HepG2 (cell line): ENCODE measurements around the gene LIPC. TPM values are rescaled to one million over a fixed set of nuclear protein-coding genes. Genes with fewer than 3 reads are reported as not detected.

Experiments used
- CBFB ChIP-seq: sonication (generic); formaldehyde crosslinking; IDR thresholded peaks from 2 replicates; pipeline ENCODE4 v1.4.0; 2020; ENCODE audit warnings: missing genetic modification reagents
- GATAD2A ChIP-seq: IDR thresholded peaks from 2 replicates; pipeline ENCODE4 v1.6.1; 2016
- GPN1 ChIP-seq: sonication (generic); formaldehyde crosslinking; IDR thresholded peaks from 2 replicates; pipeline ENCODE4 v1.5.1; 2020; ENCODE audit warnings: missing genetic modification reagents, borderline replicate concordance
- IKZF1 ChIP-seq: fragments of 450-650 bp; IDR thresholded peaks from 2 replicates; pipeline ENCODE4 v1.7.1; 2016
- ISL2 ChIP-seq: sonication (generic); formaldehyde crosslinking; IDR thresholded peaks from 2 replicates; pipeline ENCODE4 v1.5.0; 2020; ENCODE audit warnings: missing genetic modification reagents
- RAD21 ChIP-seq: fragments of 450-650 bp; formaldehyde crosslinking; IDR thresholded peaks from 2 replicates; pipeline ENCODE4 v1.5.0; 2020; ENCODE audit warnings: mild to moderate bottlenecking
- SNAPC2 ChIP-seq: sonication (generic); formaldehyde crosslinking; IDR thresholded peaks from 2 replicates; pipeline ENCODE4 v1.8.1; 2022; ENCODE audit warnings: mild to moderate bottlenecking, missing genetic modification reagents
- SOX13 ChIP-seq, 3 experiments: fragments of 450-650 bp in 1 of 3; sonication (generic) in 1 of 3; formaldehyde crosslinking in 1 of 3; IDR thresholded peaks in 2 of 3; conservative IDR thresholded peaks in 1 of 3; 2 replicates each; pipeline versions ENCODE4 v1.5.0 to v1.6.1; 2016 to 2020; ENCODE audit warnings: antibody characterized with exemption in 1 of 3, mild to moderate bottlenecking in 1 of 3, missing compliant biosample characterization in 1 of 3, missing genetic modification reagents in 1 of 3, moderate library complexity in 1 of 3
- ZEB1 ChIP-seq: IDR thresholded peaks from 2 replicates; pipeline ENCODE4 v1.6.1; 2012; ENCODE audit warnings: mild to moderate bottlenecking, low read depth, inconsistent platforms; ENCODE audit not compliant: insufficient replicate concordance
- ZFYVE20 ChIP-seq: sonication (generic); formaldehyde crosslinking; IDR thresholded peaks from 2 replicates; pipeline ENCODE4 v1.8.0; 2023; ENCODE audit warnings: low read depth, mild to moderate bottlenecking, moderate library complexity, missing genetic modification reagents, borderline replicate concordance
- ZNF20 ChIP-seq: sonication (generic); formaldehyde crosslinking; IDR thresholded peaks from 2 replicates; pipeline ENCODE4 v1.4.0; 2020; ENCODE audit warnings: mild to moderate bottlenecking, moderate library complexity, missing genetic modification reagents
- ZNF33B ChIP-seq: sonication (generic); formaldehyde crosslinking; IDR thresholded peaks from 2 replicates; pipeline ENCODE4 v1.5.1; 2020; ENCODE audit warnings: mild to moderate bottlenecking, missing genetic modification reagents
- ZNF670 ChIP-seq: sonication (generic); formaldehyde crosslinking; IDR thresholded peaks from 2 replicates; pipeline ENCODE4 v1.8.0; 2022; ENCODE audit warnings: mild to moderate bottlenecking, missing genetic modification reagents, borderline replicate concordance
- ZNF777 ChIP-seq: sonication (generic); formaldehyde crosslinking; IDR thresholded peaks from 2 replicates; pipeline ENCODE4 v1.4.0; 2020; ENCODE audit warnings: missing genetic modification reagents
- polyA plus RNA-seq, 8 experiments: library from polyadenylated mRNA; depleted of rRNA in 3 of 8; stranded (reverse) in 7 of 8; unstranded in 1 of 8; fragments of >200 nt; fragmentation: Illumina TruSeq in 4 of 8; extraction: Trizol in 4 of 8; gene quantifications; 2 replicates each; pipeline versions ENCODE4 v1.2.1 to v1.2.3, GENCODE V29; 2011 to 2016; ENCODE audit warnings: low read depth in 4 of 8, missing spikeins in 1 of 8, mixed read lengths in 1 of 8; ENCODE audit not compliant: insufficient read depth in 1 of 8
- total RNA-seq, 5 experiments: library from RNA; depleted of rRNA; stranded (reverse); fragments of >200 nt; fragmentation: Illumina TruSeq; extraction: Trizol; gene quantifications; 2 replicates each; pipeline ENCODE4 v1.2.3, GENCODE V29; 2016; ENCODE audit warnings: low read depth in 1 of 5
- TF ChIP-seq, protein P1 (sequence below): IDR thresholded peaks from 2 replicates; pipeline ENCODE4 v1.6.1; 2018; ENCODE audit warnings: missing genetic modification reagents, mild to moderate bottlenecking, missing compliant biosample characterization
- TF ChIP-seq, protein P2 (sequence below): sonication (generic); formaldehyde crosslinking; IDR thresholded peaks from 2 replicates; pipeline ENCODE4 v1.5.0; 2020; ENCODE audit warnings: mild to moderate bottlenecking, missing genetic modification reagents, moderate library complexity
- TF ChIP-seq, protein P3 (sequence below): sonication (generic); formaldehyde crosslinking; IDR thresholded peaks from 2 replicates; pipeline ENCODE4 v1.4.0; 2020; ENCODE audit warnings: missing genetic modification reagents, mild to moderate bottlenecking, borderline replicate concordance
- TF ChIP-seq, protein P4 (sequence below): IDR thresholded peaks from 2 replicates; pipeline ENCODE4 v1.6.1; 2016; ENCODE audit warnings: missing compliant biosample characterization, missing genetic modification reagents, borderline replicate concordance
- TF ChIP-seq, protein P5 (sequence below): sonication (generic); formaldehyde crosslinking; IDR thresholded peaks from 2 replicates; pipeline ENCODE4 v1.9.0; 2021; ENCODE audit warnings: missing genetic modification reagents, borderline replicate concordance
- TF ChIP-seq, protein P6 (sequence below), 2 experiments: sonication (generic) in 1 of 2; formaldehyde crosslinking in 1 of 2; IDR thresholded peaks; 2 replicates each; pipeline versions ENCODE4 v1.5.1 to v1.6.1; 2011 to 2020; ENCODE audit warnings: borderline replicate concordance in 1 of 2, low read depth in 1 of 2, low read length in 1 of 2, mild to moderate bottlenecking in 1 of 2, missing genetic modification reagents in 1 of 2, moderate library complexity in 1 of 2

The LIPC gene
- total and polyA plus RNA-seq, 2 of the 13 experiments (the other 11 are each of a cell fraction or from before 2014, with no cell fraction given): 26.0 to 38.0 TPM

DNA sequence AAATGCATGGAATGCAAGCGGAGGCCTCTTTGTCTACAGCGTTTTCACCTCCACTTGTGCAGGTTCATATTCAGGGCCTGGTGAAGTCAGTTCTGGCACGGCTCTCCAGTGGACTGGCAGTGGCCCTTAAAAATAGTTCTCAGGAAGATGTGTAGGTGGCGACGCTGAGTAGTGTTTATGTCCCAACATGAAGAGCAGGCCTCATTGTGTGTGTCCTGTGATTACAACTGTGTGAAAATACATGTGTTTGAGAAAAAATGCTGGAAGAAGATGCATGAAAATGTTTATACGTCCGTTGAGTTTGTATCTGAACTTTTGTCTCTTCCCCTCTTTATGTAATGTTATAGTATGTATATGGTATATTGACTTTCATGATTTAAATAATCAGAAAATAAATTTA lies 7.2 kb downstream of the LIPC start (continued):
- TF ChIP-seq ZEB1 (no peak), ISL2 (CRISPR knock-in tag) (no peak), SNAPC2 (CRISPR knock-in tag) (no peak), GATAD2A (CRISPR knock-in tag) (peak; percentile 35; the same call in 1 of the 2 replicates), ZNF33B (CRISPR knock-in tag) (no peak), CBFB (CRISPR knock-in tag) (no peak), RAD21 (CRISPR knock-in tag) (peak; percentile 68), ZFYVE20 (CRISPR knock-in tag) (no peak), SOX13 (IDR thresholded peaks at IDR 0.05) (no peak), SOX13 (CRISPR knock-in tag; conservative IDR thresholded peaks at IDR 0.05 in 1 of 2, IDR thresholded peaks at IDR 0.05 in 1 of 2) (peak in 1 of 2 experiments; percentile 24; a peak in 1 of 4 replicates), GPN1 (CRISPR knock-in tag) (no peak), ZNF20 (CRISPR knock-in tag) (no peak), IKZF1 (no peak), ZNF670 (CRISPR knock-in tag) (no peak), ZNF777 (no peak)
- TF ChIP-seq, protein P1, sequence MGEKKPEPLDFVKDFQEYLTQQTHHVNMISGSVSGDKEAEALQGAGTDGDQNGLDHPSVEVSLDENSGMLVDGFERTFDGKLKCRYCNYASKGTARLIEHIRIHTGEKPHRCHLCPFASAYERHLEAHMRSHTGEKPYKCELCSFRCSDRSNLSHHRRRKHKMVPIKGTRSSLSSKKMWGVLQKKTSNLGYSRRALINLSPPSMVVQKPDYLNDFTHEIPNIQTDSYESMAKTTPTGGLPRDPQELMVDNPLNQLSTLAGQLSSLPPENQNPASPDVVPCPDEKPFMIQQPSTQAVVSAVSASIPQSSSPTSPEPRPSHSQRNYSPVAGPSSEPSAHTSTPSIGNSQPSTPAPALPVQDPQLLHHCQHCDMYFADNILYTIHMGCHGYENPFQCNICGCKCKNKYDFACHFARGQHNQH (CRISPR knock-in tag): no peak
- TF ChIP-seq, protein P2, sequence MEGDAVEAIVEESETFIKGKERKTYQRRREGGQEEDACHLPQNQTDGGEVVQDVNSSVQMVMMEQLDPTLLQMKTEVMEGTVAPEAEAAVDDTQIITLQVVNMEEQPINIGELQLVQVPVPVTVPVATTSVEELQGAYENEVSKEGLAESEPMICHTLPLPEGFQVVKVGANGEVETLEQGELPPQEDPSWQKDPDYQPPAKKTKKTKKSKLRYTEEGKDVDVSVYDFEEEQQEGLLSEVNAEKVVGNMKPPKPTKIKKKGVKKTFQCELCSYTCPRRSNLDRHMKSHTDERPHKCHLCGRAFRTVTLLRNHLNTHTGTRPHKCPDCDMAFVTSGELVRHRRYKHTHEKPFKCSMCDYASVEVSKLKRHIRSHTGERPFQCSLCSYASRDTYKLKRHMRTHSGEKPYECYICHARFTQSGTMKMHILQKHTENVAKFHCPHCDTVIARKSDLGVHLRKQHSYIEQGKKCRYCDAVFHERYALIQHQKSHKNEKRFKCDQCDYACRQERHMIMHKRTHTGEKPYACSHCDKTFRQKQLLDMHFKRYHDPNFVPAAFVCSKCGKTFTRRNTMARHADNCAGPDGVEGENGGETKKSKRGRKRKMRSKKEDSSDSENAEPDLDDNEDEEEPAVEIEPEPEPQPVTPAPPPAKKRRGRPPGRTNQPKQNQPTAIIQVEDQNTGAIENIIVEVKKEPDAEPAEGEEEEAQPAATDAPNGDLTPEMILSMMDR (CRISPR knock-in tag): peak; percentile 67
- TF ChIP-seq, protein P3, sequence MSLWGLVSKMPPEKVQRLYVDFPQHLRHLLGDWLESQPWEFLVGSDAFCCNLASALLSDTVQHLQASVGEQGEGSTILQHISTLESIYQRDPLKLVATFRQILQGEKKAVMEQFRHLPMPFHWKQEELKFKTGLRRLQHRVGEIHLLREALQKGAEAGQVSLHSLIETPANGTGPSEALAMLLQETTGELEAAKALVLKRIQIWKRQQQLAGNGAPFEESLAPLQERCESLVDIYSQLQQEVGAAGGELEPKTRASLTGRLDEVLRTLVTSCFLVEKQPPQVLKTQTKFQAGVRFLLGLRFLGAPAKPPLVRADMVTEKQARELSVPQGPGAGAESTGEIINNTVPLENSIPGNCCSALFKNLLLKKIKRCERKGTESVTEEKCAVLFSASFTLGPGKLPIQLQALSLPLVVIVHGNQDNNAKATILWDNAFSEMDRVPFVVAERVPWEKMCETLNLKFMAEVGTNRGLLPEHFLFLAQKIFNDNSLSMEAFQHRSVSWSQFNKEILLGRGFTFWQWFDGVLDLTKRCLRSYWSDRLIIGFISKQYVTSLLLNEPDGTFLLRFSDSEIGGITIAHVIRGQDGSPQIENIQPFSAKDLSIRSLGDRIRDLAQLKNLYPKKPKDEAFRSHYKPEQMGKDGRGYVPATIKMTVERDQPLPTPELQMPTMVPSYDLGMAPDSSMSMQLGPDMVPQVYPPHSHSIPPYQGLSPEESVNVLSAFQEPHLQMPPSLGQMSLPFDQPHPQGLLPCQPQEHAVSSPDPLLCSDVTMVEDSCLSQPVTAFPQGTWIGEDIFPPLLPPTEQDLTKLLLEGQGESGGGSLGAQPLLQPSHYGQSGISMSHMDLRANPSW: no peak
- TF ChIP-seq, protein P4, sequence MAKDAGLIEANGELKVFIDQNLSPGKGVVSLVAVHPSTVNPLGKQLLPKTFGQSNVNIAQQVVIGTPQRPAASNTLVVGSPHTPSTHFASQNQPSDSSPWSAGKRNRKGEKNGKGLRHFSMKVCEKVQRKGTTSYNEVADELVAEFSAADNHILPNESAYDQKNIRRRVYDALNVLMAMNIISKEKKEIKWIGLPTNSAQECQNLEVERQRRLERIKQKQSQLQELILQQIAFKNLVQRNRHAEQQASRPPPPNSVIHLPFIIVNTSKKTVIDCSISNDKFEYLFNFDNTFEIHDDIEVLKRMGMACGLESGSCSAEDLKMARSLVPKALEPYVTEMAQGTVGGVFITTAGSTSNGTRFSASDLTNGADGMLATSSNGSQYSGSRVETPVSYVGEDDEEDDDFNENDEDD (CRISPR knock-in tag): no peak
- TF ChIP-seq, protein P5, sequence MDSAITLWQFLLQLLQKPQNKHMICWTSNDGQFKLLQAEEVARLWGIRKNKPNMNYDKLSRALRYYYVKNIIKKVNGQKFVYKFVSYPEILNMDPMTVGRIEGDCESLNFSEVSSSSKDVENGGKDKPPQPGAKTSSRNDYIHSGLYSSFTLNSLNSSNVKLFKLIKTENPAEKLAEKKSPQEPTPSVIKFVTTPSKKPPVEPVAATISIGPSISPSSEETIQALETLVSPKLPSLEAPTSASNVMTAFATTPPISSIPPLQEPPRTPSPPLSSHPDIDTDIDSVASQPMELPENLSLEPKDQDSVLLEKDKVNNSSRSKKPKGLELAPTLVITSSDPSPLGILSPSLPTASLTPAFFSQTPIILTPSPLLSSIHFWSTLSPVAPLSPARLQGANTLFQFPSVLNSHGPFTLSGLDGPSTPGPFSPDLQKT (CRISPR knock-in tag): no peak
- TF ChIP-seq, protein P6, sequence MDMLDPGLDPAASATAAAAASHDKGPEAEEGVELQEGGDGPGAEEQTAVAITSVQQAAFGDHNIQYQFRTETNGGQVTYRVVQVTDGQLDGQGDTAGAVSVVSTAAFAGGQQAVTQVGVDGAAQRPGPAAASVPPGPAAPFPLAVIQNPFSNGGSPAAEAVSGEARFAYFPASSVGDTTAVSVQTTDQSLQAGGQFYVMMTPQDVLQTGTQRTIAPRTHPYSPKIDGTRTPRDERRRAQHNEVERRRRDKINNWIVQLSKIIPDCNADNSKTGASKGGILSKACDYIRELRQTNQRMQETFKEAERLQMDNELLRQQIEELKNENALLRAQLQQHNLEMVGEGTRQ (IDR thresholded peaks at IDR 0.05; ENCODE audit: low read depth, low read length): no peak
- TF ChIP-seq, protein P6 (CRISPR knock-in tag; IDR thresholded peaks at IDR 0.05; ENCODE audit: borderline replicate concordance): no peak
